DOHH2 (cell line): ENCODE data around the gene MAN2A1.

Experiments used
- H3F3A ChIP-seq: fragments of 200-600 bp; sonication (generic), shearing (Covaris generic); 2 replicates; pipeline ENCODE4 v1.6.0; 2016; ENCODE audit warnings: antibody characterized with exemption, mild to moderate bottlenecking; ENCODE audit not compliant: control insufficient read depth, insufficient read depth
- H3K27ac ChIP-seq: fragments of 200-600 bp; sonication (generic); 2 replicates; pipeline ENCODE4 v1.5.1; 2014; ENCODE audit warnings: low read depth, mild to moderate bottlenecking, low read length, moderate library complexity
- H3K27me3 ChIP-seq: fragments of 200-600 bp; sonication (generic); 2 replicates; pipeline ENCODE4 v1.6.1; 2014; ENCODE audit warnings: mild to moderate bottlenecking, low read length, mixed read lengths; ENCODE audit not compliant: control insufficient read depth
- H3K36me3 ChIP-seq: fragments of 200-600 bp; sonication (generic); 2 replicates; pipeline ENCODE4 v1.6.1; 2014; ENCODE audit warnings: mild to moderate bottlenecking, low read length, moderate library complexity, mixed read lengths; ENCODE audit not compliant: control insufficient read depth
- H3K4me1 ChIP-seq: fragments of 200-600 bp; sonication (generic); 2 replicates; pipeline ENCODE4 v1.6.1; 2014; ENCODE audit warnings: mild to moderate bottlenecking, low read length, mixed read lengths; ENCODE audit not compliant: control insufficient read depth
- H3K4me2 ChIP-seq: fragments of 200-600 bp; sonication (generic); 2 replicates; pipeline ENCODE4 v1.6.0; 2014; ENCODE audit warnings: mild to moderate bottlenecking, low read length, moderate library complexity
- H3K4me3 ChIP-seq: fragments of 200-600 bp; sonication (generic); 2 replicates; pipeline ENCODE4 v1.5.1; 2014; ENCODE audit warnings: mild to moderate bottlenecking, low read length, mixed read lengths
- H3K79me2 ChIP-seq: fragments of 200-600 bp; sonication (generic); 2 replicates; pipeline ENCODE4 v1.6.1; 2014; ENCODE audit warnings: mild to moderate bottlenecking, low read length, mixed read lengths; ENCODE audit not compliant: control insufficient read depth
- H3K9me2 ChIP-seq: fragments of 200-600 bp; sonication (generic); replicated peaks from 2 replicates; pipeline ENCODE4 v1.6.1; 2014; ENCODE audit warnings: mild to moderate bottlenecking, low read length, mixed read lengths; ENCODE audit not compliant: control insufficient read depth
- H3K9me3 ChIP-seq: fragments of 200-600 bp; sonication (generic); 2 replicates; pipeline ENCODE4 v1.6.1; 2014; ENCODE audit warnings: antibody characterized with exemption, low read length, mixed read lengths; ENCODE audit not compliant: control insufficient read depth, insufficient read depth
- H4K20me1 ChIP-seq: fragments of 200-600 bp; sonication (generic); 2 replicates; pipeline ENCODE4 v1.6.0; 2014; ENCODE audit warnings: low read depth, mild to moderate bottlenecking, antibody characterized with exemption, low read length, moderate library complexity; ENCODE audit not compliant: control insufficient read depth, insufficient read depth
- EZH2phosphoT487 ChIP-seq: fragments of 200-600 bp; sonication (generic); IDR thresholded peaks from 2 replicates; pipeline ENCODE4 v1.6.1; 2017; ENCODE audit warnings: borderline replicate concordance, mild to moderate bottlenecking, antibody characterized with exemption, low read length, moderate library complexity, mixed read lengths
- TF ChIP-seq, protein P1 (sequence below): fragments of 200-600 bp; sonication (generic); IDR thresholded peaks from one replicate; pipeline ENCODE4 v1.5.1; 2014; ENCODE audit warnings: antibody characterized with exemption, mild to moderate bottlenecking, low read depth, low read length; ENCODE audit not compliant: poor library complexity, severe bottlenecking

MAN2A1 gene

DNA sequence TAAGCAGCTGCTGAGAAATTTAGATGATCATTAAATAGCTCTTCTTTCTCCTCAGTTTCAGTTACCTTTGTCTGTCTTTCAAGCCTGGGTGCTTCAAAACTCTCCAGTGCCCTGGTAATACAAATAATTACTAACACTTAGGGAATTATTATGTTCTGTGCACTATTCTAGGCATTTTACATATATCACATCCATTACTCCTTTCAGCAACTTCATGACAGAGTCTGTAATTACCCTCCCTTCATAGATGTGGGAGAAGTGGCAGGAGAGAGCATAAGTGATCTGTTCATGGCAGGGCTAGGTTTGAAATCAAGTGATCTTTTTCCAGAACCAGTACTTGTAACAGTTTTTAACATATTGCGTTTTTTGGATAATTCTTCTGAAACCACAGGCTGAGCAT, 32.0 kb downstream of the MAN2A1 start:
- H3K79me2 ChIP-seq = no peaks in the 10 kb centered on the region
- H3F3A ChIP-seq = no peaks in the 10 kb centered on the region
- no peaks in the 10 kb centered on the region for H3K4me1 ChIP-seq
- H3K27me3 ChIP-seq = no peaks in the 10 kb centered on the region
- no peak overlapping the region for H3K4me2 ChIP-seq
- H3K36me3 ChIP-seq = 0 out of 2 replicates have a peak, but pooled peaks cover 4% of the 10 kb centered on the region
- no peaks in the 10 kb centered on the region for H3K9me2 ChIP-seq
- TF ChIP-seq EZH2phosphoT487 = no peak
- TF ChIP-seq, protein P1, sequence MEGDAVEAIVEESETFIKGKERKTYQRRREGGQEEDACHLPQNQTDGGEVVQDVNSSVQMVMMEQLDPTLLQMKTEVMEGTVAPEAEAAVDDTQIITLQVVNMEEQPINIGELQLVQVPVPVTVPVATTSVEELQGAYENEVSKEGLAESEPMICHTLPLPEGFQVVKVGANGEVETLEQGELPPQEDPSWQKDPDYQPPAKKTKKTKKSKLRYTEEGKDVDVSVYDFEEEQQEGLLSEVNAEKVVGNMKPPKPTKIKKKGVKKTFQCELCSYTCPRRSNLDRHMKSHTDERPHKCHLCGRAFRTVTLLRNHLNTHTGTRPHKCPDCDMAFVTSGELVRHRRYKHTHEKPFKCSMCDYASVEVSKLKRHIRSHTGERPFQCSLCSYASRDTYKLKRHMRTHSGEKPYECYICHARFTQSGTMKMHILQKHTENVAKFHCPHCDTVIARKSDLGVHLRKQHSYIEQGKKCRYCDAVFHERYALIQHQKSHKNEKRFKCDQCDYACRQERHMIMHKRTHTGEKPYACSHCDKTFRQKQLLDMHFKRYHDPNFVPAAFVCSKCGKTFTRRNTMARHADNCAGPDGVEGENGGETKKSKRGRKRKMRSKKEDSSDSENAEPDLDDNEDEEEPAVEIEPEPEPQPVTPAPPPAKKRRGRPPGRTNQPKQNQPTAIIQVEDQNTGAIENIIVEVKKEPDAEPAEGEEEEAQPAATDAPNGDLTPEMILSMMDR = no peak
- no peak overlapping the region for H3K4me3 ChIP-seq
- H3K9me3 ChIP-seq = no peaks in the 10 kb centered on the region
- H3K27ac ChIP-seq = no peak overlapping the region
- no peaks in the 10 kb centered on the region for H4K20me1 ChIP-seq

DNA sequence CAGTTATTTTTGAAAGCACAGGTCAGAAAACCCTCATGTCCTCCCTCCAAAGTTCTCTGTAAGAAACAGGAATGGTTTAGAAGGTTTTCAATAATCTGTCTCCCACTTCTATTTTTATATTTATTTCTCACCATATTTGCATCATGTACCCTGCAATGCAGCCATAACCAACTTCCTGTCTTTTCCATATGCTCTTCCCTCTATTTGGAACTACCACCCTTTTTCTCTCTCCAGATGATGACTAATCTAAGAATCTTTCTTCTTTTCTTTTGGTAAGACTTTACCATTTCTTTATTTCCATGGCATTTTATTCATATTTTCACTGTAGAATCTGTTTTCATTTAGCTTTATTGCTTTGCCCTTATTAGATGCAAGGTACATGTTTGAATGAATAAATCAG, 33.9 kb downstream of the MAN2A1 start:
- Histone ChIP-seq H3K79me2 (no peaks in the 10 kb centered on the region), H3F3A (no peaks in the 10 kb centered on the region), H4K20me1 (no peaks in the 10 kb centered on the region), H3K9me2 (no peaks in the 10 kb centered on the region), H3K36me3 (no peaks in the 10 kb centered on the region), H3K27me3 (no peaks in the 10 kb centered on the region), H3K9me3 (no peaks in the 10 kb centered on the region), H3K27ac (no peak overlapping the region), H3K4me3 (no peak overlapping the region), H3K4me1 (no peaks in the 10 kb centered on the region), H3K4me2 (no peak overlapping the region)
- no peak for TF ChIP-seq EZH2phosphoT487
- TF ChIP-seq, protein P1 = no peak

DNA sequence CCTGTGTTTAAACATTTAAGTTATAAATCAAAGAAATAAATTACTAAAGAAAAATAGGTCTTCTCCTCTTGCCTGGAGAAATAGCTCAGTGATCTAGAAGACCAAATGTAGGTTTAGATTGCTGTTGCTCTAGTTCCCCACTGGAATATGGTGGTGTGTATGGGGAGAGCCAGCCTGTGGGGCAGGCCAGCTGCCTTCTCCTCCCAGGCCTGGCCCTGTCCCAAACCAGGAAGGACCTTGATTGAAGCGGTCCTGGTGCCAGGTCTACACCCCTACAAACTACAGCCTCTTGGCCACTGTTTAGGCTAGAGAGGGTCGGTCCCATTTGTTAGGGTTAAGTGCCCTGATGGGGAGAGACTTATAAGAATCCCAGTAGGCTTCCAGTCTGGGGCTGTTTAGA, 35.4 kb downstream of the MAN2A1 start:
- no peaks in the 10 kb centered on the region for H3K9me2 ChIP-seq
- no peaks in the 10 kb centered on the region for H3K36me3 ChIP-seq
- H3F3A ChIP-seq = no peaks in the 10 kb centered on the region
- H3K27me3 ChIP-seq = no peaks in the 10 kb centered on the region
- H3K27ac ChIP-seq = no peak overlapping the region
- no peak overlapping the region for H3K4me3 ChIP-seq
- no peak overlapping the region for H3K4me2 ChIP-seq
- no peaks in the 10 kb centered on the region for H4K20me1 ChIP-seq
- H3K4me1 ChIP-seq = no peaks in the 10 kb centered on the region
- no peaks in the 10 kb centered on the region for H3K79me2 ChIP-seq
- no peak for TF ChIP-seq EZH2phosphoT487
- TF ChIP-seq, protein P1 = no peak
- no peaks in the 10 kb centered on the region for H3K9me3 ChIP-seq
